Measurements from ENCODE around the gene MED13L. TPM values are rescaled to one million over a fixed set of nuclear protein-coding genes. Genes with fewer than 3 reads are reported as not detected.
A peak's percentile ranks its signal among the peaks of the same experiment; 100 is the strongest.

The MED13L gene
- polyA plus RNA-seq, 1 of the 3 experiments (the other 2 are of a cell fraction) = 17.1 TPM

DNA sequence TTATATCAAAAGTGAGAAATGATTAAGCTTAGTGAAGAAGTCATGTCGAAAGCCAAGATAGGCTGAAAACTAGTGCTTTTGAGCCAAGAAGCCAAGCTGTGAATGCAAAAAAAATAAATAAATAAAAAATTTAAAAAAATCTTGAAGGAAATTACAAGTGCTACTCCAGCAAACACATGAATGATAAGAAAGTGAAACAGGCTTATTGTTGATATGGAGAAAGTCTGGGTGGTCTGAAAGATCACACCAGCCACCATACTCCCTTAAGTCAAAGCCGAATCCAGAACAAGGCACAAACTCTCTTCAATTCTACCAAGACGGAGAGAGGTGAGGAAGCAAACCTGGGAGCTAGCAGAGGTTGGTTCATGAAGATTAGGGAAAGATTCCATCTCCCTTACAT, 49.7 kb downstream of the MED13L start (continued):
- TF ChIP-seq RXRA (IDR thresholded peaks at IDR 0.05; ENCODE audit: borderline replicate concordance, low read depth) (no peak), GABPA (IDR thresholded peaks at IDR 0.05; ENCODE audit: low read depth) (no peak), SIN3A (IDR thresholded peaks at IDR 0.05; ENCODE audit: borderline replicate concordance, low read depth, low read length) (no peak)

DNA sequence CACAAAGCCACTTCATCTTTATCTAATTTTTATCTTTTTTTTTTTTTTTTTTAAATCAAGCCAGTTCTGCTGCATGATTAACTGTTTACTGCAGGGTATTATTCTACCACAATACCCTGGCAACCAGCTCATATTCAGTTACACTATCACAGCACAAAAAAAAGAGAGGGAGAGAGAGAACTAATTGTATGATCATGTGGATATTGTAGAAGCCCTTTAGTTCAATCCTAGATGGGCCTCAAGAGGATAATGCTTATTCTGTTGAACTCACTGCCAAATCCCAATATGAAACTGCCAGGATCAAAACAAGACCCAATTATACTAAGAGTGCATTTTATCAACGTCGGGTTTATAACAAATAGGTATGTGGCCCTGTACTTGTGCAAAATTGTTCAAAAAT, 51.5 kb downstream of the MED13L start:
- ChIA-PET POLR2A (no interaction called here), CTCF (interaction anchor here (1.5 to 1.9 kb wide), 2 partner anchors 10 to 39 kb away, joined by 3 to 9 read pairs; no protein-coding TSS in a partner anchor)
- Histone ChIP-seq H3K9me3 (no peaks in the 10 kb centered on the region), H3K9me2 (no peaks in the 10 kb centered on the region), H3K4me3 (ENCODE audit: low read depth in 2 of 2, low read length in 1 of 2) (no peak overlapping the region), H3K9ac (no peak overlapping the region), H3K79me2 (ENCODE audit: insufficient read depth) (peaks cover 100% of the 10 kb centered on the region), H4K20me1 (ENCODE audit: insufficient read depth) (peaks cover 94% of the 10 kb centered on the region), H3K36me3 (replicated peaks in 1 of 2; ENCODE audit: control insufficient read depth in 1 of 2, insufficient read depth in 2 of 2, low read length in 1 of 2) (peaks cover 0 to 42% of the 10 kb centered on the region in 2 experiments), H3K4me1 (ENCODE audit: control insufficient read depth in 1 of 2, insufficient read depth in 2 of 2, low read depth in 1 of 2, low read length in 1 of 2) (peaks cover 0 to 8% of the 10 kb centered on the region in 2 experiments; a peak in 1 of 4 replicates), H3K27me3 (ENCODE audit: insufficient read depth) (no peaks in the 10 kb centered on the region), H3K27ac (ENCODE audit: low read depth in 2 of 2, low read length in 1 of 2) (no peak overlapping the region), H3F3A (replicated peaks; ENCODE audit: insufficient read depth) (peaks cover 47% of the 10 kb centered on the region), H3K4me2 (no peak overlapping the region), H2AFZ (ENCODE audit: low read depth) (no peak overlapping the region)
- no peak for DNase-seq
- TF ChIP-seq EZH2phosphoT487 (IDR thresholded peaks at IDR 0.05; ENCODE audit: borderline replicate concordance, low read depth) (no peak), ELF1 (IDR thresholded peaks at IDR 0.05) (no peak), FOSL2 (IDR thresholded peaks at IDR 0.05; ENCODE audit: borderline replicate concordance, low read depth) (no peak), CHD2 (IDR thresholded peaks at IDR 0.05; ENCODE audit: low read length, partially characterized antibody) (no peak), GABPA (IDR thresholded peaks at IDR 0.05; ENCODE audit: low read depth) (no peak), RFX5 (IDR thresholded peaks at IDR 0.05; ENCODE audit: low read length) (no peak), RAD21 (IDR thresholded peaks at IDR 0.05; ENCODE audit: low read length) (no peak), FOXM1 (IDR thresholded peaks at IDR 0.05; ENCODE audit: low read depth) (no peak), NFIC (IDR thresholded peaks at IDR 0.05; ENCODE audit: borderline replicate concordance) (no peak), SMC3 (IDR thresholded peaks at IDR 0.05; ENCODE audit: low read depth, low read length) (no peak), TCF12 (IDR thresholded peaks at IDR 0.05) (no peak), RXRA (IDR thresholded peaks at IDR 0.05; ENCODE audit: borderline replicate concordance, low read depth) (no peak), SIN3A (IDR thresholded peaks at IDR 0.05; ENCODE audit: borderline replicate concordance, low read depth, low read length) (no peak)
- TF ChIP-seq, protein P1, sequence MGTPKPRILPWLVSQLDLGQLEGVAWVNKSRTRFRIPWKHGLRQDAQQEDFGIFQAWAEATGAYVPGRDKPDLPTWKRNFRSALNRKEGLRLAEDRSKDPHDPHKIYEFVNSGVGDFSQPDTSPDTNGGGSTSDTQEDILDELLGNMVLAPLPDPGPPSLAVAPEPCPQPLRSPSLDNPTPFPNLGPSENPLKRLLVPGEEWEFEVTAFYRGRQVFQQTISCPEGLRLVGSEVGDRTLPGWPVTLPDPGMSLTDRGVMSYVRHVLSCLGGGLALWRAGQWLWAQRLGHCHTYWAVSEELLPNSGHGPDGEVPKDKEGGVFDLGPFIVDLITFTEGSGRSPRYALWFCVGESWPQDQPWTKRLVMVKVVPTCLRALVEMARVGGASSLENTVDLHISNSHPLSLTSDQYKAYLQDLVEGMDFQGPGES (IDR thresholded peaks at IDR 0.05; ENCODE audit: low read depth, low read length) = no peak
- 98% methylated on average over 2 of the region's 2 CpGs for WGBS (ENCODE audit: low lambda C conversion rate)

DNA sequence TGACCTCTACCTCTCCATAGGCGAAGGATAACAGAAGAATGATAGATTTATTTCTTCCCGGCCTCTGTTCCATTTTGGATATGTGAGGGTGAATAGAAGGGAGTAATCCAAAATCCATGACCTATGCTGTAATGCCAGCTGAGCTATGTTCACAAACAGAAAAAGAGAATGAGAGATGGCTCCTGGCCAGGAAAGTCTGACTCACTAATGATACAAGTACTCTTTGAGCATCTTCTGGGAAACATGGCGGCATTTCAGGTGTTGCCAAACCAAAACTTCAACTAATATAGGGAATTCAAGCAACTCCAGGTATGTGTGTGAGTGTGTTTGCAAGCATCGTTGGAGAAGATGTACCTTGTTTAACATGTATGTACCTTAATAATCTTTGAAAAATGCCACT, 55.1 kb downstream of the MED13L start:
- ChIA-PET CTCF (interaction anchor here (4.0 kb wide), 1 partner anchor 14 kb away, joined by 11 read pairs; no protein-coding TSS in a partner anchor), POLR2A (no interaction called here)
- Histone ChIP-seq H3K27ac (ENCODE audit: low read depth in 2 of 2, low read length in 1 of 2) (peak overlapping the region in 1 of 2 experiments; percentile 49; a peak in 2 of 4 replicates), H3K4me3 (ENCODE audit: low read depth in 2 of 2, low read length in 1 of 2) (no peak overlapping the region), H3K79me2 (ENCODE audit: insufficient read depth) (peaks cover 100% of the 10 kb centered on the region), H3K4me1 (ENCODE audit: control insufficient read depth in 1 of 2, insufficient read depth in 2 of 2, low read depth in 1 of 2, low read length in 1 of 2) (peaks cover 0 to 14% of the 10 kb centered on the region in 2 experiments; a peak in 2 of 4 replicates), H3K36me3 (replicated peaks in 1 of 2; ENCODE audit: control insufficient read depth in 1 of 2, insufficient read depth in 2 of 2, low read length in 1 of 2) (peaks cover 0 to 18% of the 10 kb centered on the region in 2 experiments), H3K4me2 (no peak overlapping the region), H3K9ac (no peak overlapping the region), H2AFZ (ENCODE audit: low read depth) (no peak overlapping the region), H3K9me2 (no peaks in the 10 kb centered on the region), H4K20me1 (ENCODE audit: insufficient read depth) (peaks cover 92% of the 10 kb centered on the region), H3K9me3 (no peaks in the 10 kb centered on the region), H3F3A (replicated peaks; ENCODE audit: insufficient read depth) (peaks cover 39% of the 10 kb centered on the region), H3K27me3 (ENCODE audit: insufficient read depth) (no peaks in the 10 kb centered on the region)
- TF ChIP-seq NFIC (IDR thresholded peaks at IDR 0.05; ENCODE audit: borderline replicate concordance) = peak; percentile 93
- TF ChIP-seq JUND (IDR thresholded peaks at IDR 0.05) = peak; percentile 79
- peak in 1 of 2 experiments; percentile 43; a peak in 1 of 4 replicates for TF ChIP-seq EP300 (IDR thresholded peaks at IDR 0.05; ENCODE audit: borderline replicate concordance in 1 of 2, low read depth in 1 of 2, low read length in 1 of 2)
- TF ChIP-seq FOSL2 (IDR thresholded peaks at IDR 0.05; ENCODE audit: borderline replicate concordance, low read depth) = peak; percentile 81
- peak; percentile 57 for TF ChIP-seq TCF12 (IDR thresholded peaks at IDR 0.05)
- TF ChIP-seq YY1 (IDR thresholded peaks at IDR 0.05; ENCODE audit: low read depth) = peak; percentile 76; the same call in 1 of the 2 replicates
- TF ChIP-seq NRF1 (IDR thresholded peaks at IDR 0.05; ENCODE audit: low read depth, low read length) = no peak
- TF ChIP-seq, protein P2, sequence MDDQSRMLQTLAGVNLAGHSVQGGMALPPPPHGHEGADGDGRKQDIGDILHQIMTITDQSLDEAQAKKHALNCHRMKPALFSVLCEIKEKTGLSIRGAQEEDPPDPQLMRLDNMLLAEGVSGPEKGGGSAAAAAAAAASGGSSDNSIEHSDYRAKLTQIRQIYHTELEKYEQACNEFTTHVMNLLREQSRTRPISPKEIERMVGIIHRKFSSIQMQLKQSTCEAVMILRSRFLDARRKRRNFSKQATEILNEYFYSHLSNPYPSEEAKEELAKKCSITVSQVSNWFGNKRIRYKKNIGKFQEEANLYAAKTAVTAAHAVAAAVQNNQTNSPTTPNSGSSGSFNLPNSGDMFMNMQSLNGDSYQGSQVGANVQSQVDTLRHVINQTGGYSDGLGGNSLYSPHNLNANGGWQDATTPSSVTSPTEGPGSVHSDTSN (IDR thresholded peaks at IDR 0.05) = peak; percentile 19; the same call in 1 of the 2 replicates
- no peak; the same call in 1 of the 2 replicates for TF ChIP-seq POLR2AphosphoS5 (IDR thresholded peaks at IDR 0.05; ENCODE audit: low read depth, low read length)
- 78% methylated on average over 4 of the region's 4 CpGs for WGBS (ENCODE audit: low lambda C conversion rate)
- no peak for DNase-seq

Data from SK-N-SH (cell line).